B cell (primary cell): ENCODE measurements around the gene CA11. TPM values are rescaled to one million over a fixed set of nuclear protein-coding genes. Genes with fewer than 3 reads are reported as not detected.

ENCODE experiments used
- ATAC-seq: fragments of 200-7000 bp; cut with Tn5 transposase; one replicate; pipeline ENCODE4 v1.10.0; 2021; ENCODE audit warnings: low read depth, mild to moderate bottlenecking, moderate number of reproducible peaks, moderate library complexity
- CTCF ChIA-PET: fragments of 350-600 bp; sonication (Branson Sonifier 250); formaldehyde crosslinking; loops from one replicate; lab custom pipeline; 2021; ENCODE audit warnings: antibody characterized with exemption, inconsistent platforms; lab: Charles Lee
- POLR2A ChIA-PET: fragments of 350-600 bp; sonication (Branson Sonifier 250); formaldehyde crosslinking; loops from one replicate; lab custom pipeline; 2021; ENCODE audit warnings: antibody characterized with exemption; lab: Charles Lee
- DNase-seq: peaks from one replicate; pipeline ENCODE4 v3.0.0; 2013
- H2AFZ ChIP-seq: 2 replicates; pipeline ENCODE4 v1.6.1; 2012; ENCODE audit warnings: mild to moderate bottlenecking, low read depth, low read length; ENCODE audit not compliant: insufficient read depth, poor library complexity, severe bottlenecking
- H3K27ac ChIP-seq, 2 donors: 1 replicate in 1 of 2; 2 replicates in 1 of 2; pipeline ENCODE4 v1.5.1; 2012 to 2013; ENCODE audit warnings: low read length in 2 of 2, mild to moderate bottlenecking in 2 of 2, moderate library complexity in 1 of 2
- H3K27me3 ChIP-seq, 4 experiments: fragments of 200-600 bp in 1 of 4; sonication (generic) in 1 of 4; replicated peaks in 1 of 4; 1 replicate in 2 of 4; 2 replicates in 2 of 4; pipeline versions ENCODE4 v1.6.1 to v1.7.0; 2013 to 2016; ENCODE audit warnings: low read length in 3 of 4, mild to moderate bottlenecking in 2 of 4, mixed read lengths in 1 of 4, moderate library complexity in 1 of 4; ENCODE audit not compliant: insufficient read depth in 4 of 4, control insufficient read depth in 3 of 4; ENCODE audit errors: control extremely low read depth in 1 of 4
- H3K36me3 ChIP-seq, 2 experiments: replicated peaks in 1 of 2; 1 replicate in 1 of 2; 2 replicates in 1 of 2; pipeline versions ENCODE4 v1.6.1 to v1.7.1; 2013; ENCODE audit warnings: low read length in 1 of 2; ENCODE audit not compliant: insufficient read depth in 2 of 2, control insufficient read depth in 1 of 2; ENCODE audit errors: control extremely low read depth in 1 of 2, extremely low read depth in 1 of 2
- H3K4me1 ChIP-seq, 2 donors: fragments of 200-600 bp in 1 of 2; sonication (generic) in 1 of 2; 1 replicate in 1 of 2; 2 replicates in 1 of 2; pipeline versions ENCODE4 v1.5.1 to v1.6.1; 2013 to 2017; ENCODE audit warnings: low read length in 2 of 2; ENCODE audit not compliant: control insufficient read depth in 2 of 2, insufficient read depth in 2 of 2
- H3K4me2 ChIP-seq: replicated peaks from 2 replicates; pipeline ENCODE3; 2012; ENCODE audit warnings: mild to moderate bottlenecking, low read depth, low read length; ENCODE audit not compliant: poor library complexity, severe bottlenecking
- H3K4me3 ChIP-seq, 5 experiments: fragments of 200-600 bp in 1 of 5; sonication (generic) in 1 of 5; 1 replicate in 3 of 5; 2 replicates in 2 of 5; pipeline versions ENCODE4 v1.5.1 to v1.7.0; 2011 to 2016; ENCODE audit warnings: low read length in 4 of 5, mild to moderate bottlenecking in 4 of 5, low read depth in 2 of 5, control low read depth in 1 of 5, moderate library complexity in 1 of 5; ENCODE audit not compliant: insufficient read depth in 1 of 5; ENCODE audit errors: control extremely low read depth in 1 of 5, extremely low read depth in 1 of 5
- H3K79me2 ChIP-seq: fragments of 200-600 bp; sonication (generic); one replicate; pipeline ENCODE4 v1.6.0; 2016; ENCODE audit warnings: low read length; ENCODE audit not compliant: control insufficient read depth, insufficient read depth
- H3K9ac ChIP-seq: fragments of 200-600 bp; sonication (generic); 2 replicates; pipeline ENCODE4 v1.6.1; 2017; ENCODE audit warnings: mild to moderate bottlenecking, low read length, moderate library complexity
- H3K9me3 ChIP-seq, 3 donors: one replicate each; pipeline versions ENCODE4 v1.6.1 to v1.7.1; 2013; ENCODE audit warnings: low read length in 2 of 3; ENCODE audit not compliant: control insufficient read depth in 2 of 3, insufficient read depth in 1 of 3; ENCODE audit errors: control extremely low read depth in 1 of 3
- H4K20me1 ChIP-seq: 2 replicates; pipeline ENCODE4 v1.6.0; 2012; ENCODE audit warnings: mild to moderate bottlenecking, low read length; ENCODE audit not compliant: insufficient read depth, control insufficient read depth, poor library complexity, severe bottlenecking
- H3K27ac Mint-ChIP-seq: one replicate; pipeline ENCODE4 v1.8.0; 2021; ENCODE audit warnings: mixed read lengths
- H3K27me3 Mint-ChIP-seq: one replicate; pipeline ENCODE4 v1.8.0; 2021; ENCODE audit warnings: mixed read lengths
- H3K4me1 Mint-ChIP-seq: one replicate; pipeline ENCODE4 v1.8.0; 2021; ENCODE audit warnings: mixed read lengths
- H3K4me3 Mint-ChIP-seq: one replicate; pipeline ENCODE4 v1.8.0; 2021; ENCODE audit warnings: mixed read lengths
- H3K9me3 Mint-ChIP-seq: one replicate; pipeline ENCODE4 v1.8.0; 2022; ENCODE audit warnings: mixed read lengths; ENCODE audit not compliant: insufficient read depth
- EZH2 ChIP-seq: IDR thresholded peaks from 2 replicates; pipeline ENCODE4 v1.6.1; 2012; ENCODE audit warnings: borderline replicate concordance, low read depth, mild to moderate bottlenecking, moderate library complexity, low read length; ENCODE audit not compliant: insufficient read depth, poor library complexity, severe bottlenecking
- WGBS: methylation state at CpG from one replicate; pipeline ENCODE4 v1.1.5; 2013; ENCODE audit warnings: missing lambda C conversion rate; ENCODE audit not compliant: insufficient coverage; 5-methylcytosine and 5-hydroxymethylcytosine counted together
- intact Hi-C: fragments of 100-400 bp; cut with micrococcal nuclease; formaldehyde crosslinking; loops from one replicate; pipeline ENCODE4 v1.10.0; 2022
- polyA plus RNA-seq: library from polyadenylated mRNA; depleted of rRNA; stranded (reverse); fragments of >200 nt; gene quantifications from 2 replicates; pipeline ENCODE4 v1.2.3, GENCODE V29; 2012
- total RNA-seq, 2 donors: library from RNA; stranded (reverse); fragments of 120-200 nt in 1 of 2; gene quantifications; 1 replicate in 1 of 2; 2 replicates in 1 of 2; pipeline versions ENCODE4 v1.2.3 to v1.2.4, GENCODE V29; 2013 to 2022
- TF ChIP-seq, protein P1 (sequence below): fragments of 200-600 bp; IDR thresholded peaks from one replicate; pipeline ENCODE4 v1.8.0; 2022; ENCODE audit warnings: antibody characterized with exemption, mild to moderate bottlenecking

Gene CA11
- total and polyA plus RNA-seq, 2 donors (not counting 1 experiment from before 2014, with no cell fraction given): 6.5 to 27.7 TPM

- H3K4me3 Mint-ChIP-seq: no peak overlapping the region
- no peak for DNase-seq
- H3K9ac ChIP-seq: no peak overlapping the region
- no peak overlapping the region for H3K4me3 ChIP-seq
- H4K20me1 ChIP-seq: no peaks in the 10 kb centered on the region
- H3K4me1 Mint-ChIP-seq: peaks cover 6% of the 10 kb centered on the region
- H3K27ac Mint-ChIP-seq: no peak overlapping the region
- no peaks in the 10 kb centered on the region for H3K36me3 ChIP-seq
- H3K27me3 Mint-ChIP-seq: peaks cover 6% of the 10 kb centered on the region
- peaks cover 3% of the 10 kb centered on the region for H3K9me3 Mint-ChIP-seq
- H3K9me3 ChIP-seq: peaks cover 0 to 6% (median 0%) of the 10 kb centered on the region in 3 donors
- peaks cover 4 to 10% of the 10 kb centered on the region in 2 donors for H3K4me1 ChIP-seq
- no peak overlapping the region for H2AFZ ChIP-seq
- H3K27ac ChIP-seq: no peak overlapping the region
- H3K79me2 ChIP-seq: no peaks in the 10 kb centered on the region
- CTCF ChIA-PET: no interaction called here
- TF ChIP-seq EZH2: no peak
- no peak for ATAC-seq
- H3K27me3 ChIP-seq: no peaks in the 10 kb centered on the region
- intact Hi-C loops: no loop called here
- no peak overlapping the region for H3K4me2 ChIP-seq
- POLR2A ChIA-PET: interaction anchor here (0.6 kb wide), 1 partner anchor 138 kb away, joined by 3 read pairs; no protein-coding TSS in a partner anchor
- WGBS: 90% methylated on average over 18 of the region's 21 CpGs
Measured at GRCh38 chr19:48670699-48671445, 24.9 kb upstream of the CA11 start.

- intact Hi-C loops: no loop called here
- TF ChIP-seq, protein P1, sequence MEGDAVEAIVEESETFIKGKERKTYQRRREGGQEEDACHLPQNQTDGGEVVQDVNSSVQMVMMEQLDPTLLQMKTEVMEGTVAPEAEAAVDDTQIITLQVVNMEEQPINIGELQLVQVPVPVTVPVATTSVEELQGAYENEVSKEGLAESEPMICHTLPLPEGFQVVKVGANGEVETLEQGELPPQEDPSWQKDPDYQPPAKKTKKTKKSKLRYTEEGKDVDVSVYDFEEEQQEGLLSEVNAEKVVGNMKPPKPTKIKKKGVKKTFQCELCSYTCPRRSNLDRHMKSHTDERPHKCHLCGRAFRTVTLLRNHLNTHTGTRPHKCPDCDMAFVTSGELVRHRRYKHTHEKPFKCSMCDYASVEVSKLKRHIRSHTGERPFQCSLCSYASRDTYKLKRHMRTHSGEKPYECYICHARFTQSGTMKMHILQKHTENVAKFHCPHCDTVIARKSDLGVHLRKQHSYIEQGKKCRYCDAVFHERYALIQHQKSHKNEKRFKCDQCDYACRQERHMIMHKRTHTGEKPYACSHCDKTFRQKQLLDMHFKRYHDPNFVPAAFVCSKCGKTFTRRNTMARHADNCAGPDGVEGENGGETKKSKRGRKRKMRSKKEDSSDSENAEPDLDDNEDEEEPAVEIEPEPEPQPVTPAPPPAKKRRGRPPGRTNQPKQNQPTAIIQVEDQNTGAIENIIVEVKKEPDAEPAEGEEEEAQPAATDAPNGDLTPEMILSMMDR: no peak
- no peak for TF ChIP-seq EZH2
- H3K36me3 ChIP-seq: no peaks in the 10 kb centered on the region
- no peak for ATAC-seq
- POLR2A ChIA-PET: no interaction called here
- Mint-ChIP-seq H3K4me3 (no peak overlapping the region), H3K9me3 (peaks cover 3% of the 10 kb centered on the region), H3K27ac (no peak overlapping the region), H3K4me1 (peaks cover 1% of the 10 kb centered on the region), H3K27me3 (peaks cover 1% of the 10 kb centered on the region)
- 95% methylated on average over 26 of the region's 26 CpGs for WGBS
- H3K79me2 ChIP-seq: no peaks in the 10 kb centered on the region
- CTCF ChIA-PET: no interaction called here
- H2AFZ ChIP-seq: no peak overlapping the region
- DNase-seq: no peak
- H4K20me1 ChIP-seq: no peaks in the 10 kb centered on the region
- no peaks in the 10 kb centered on the region for H3K27me3 ChIP-seq
- H3K4me1 ChIP-seq: peaks cover 1 to 3% of the 10 kb centered on the region in 2 donors
- no peak overlapping the region for H3K9ac ChIP-seq
- H3K27ac ChIP-seq: no peak overlapping the region
- no peak overlapping the region for H3K4me3 ChIP-seq
- peaks cover 0 to 6% (median 0%) of the 10 kb centered on the region in 3 donors for H3K9me3 ChIP-seq
- no peak overlapping the region for H3K4me2 ChIP-seq
Measured at GRCh38 chr19:48669903-48670668, 24.1 kb upstream of the CA11 start.
